Retinal pigment epithelial cell (primary cell): Measurements from ENCODE around the gene KRTAP5-1.

ENCODE experiments used
- DNase-seq: peaks from one replicate; pipeline ENCODE4 v3.0.0-alpha.2; 2010; ENCODE audit warnings: low read depth
- H3K4me3 ChIP-seq: 2 replicates; pipeline ENCODE4 v1.5.1; 2011; ENCODE audit warnings: mild to moderate bottlenecking, low read length, control low read depth, moderate library complexity
- TF ChIP-seq, protein P1 (sequence below): conservative IDR thresholded peaks from 2 replicates; pipeline ENCODE4 v1.5.1; 2011; ENCODE audit warnings: low read depth, low read length, control low read depth, inconsistent platforms

The KRTAP5-1 gene

DNA sequence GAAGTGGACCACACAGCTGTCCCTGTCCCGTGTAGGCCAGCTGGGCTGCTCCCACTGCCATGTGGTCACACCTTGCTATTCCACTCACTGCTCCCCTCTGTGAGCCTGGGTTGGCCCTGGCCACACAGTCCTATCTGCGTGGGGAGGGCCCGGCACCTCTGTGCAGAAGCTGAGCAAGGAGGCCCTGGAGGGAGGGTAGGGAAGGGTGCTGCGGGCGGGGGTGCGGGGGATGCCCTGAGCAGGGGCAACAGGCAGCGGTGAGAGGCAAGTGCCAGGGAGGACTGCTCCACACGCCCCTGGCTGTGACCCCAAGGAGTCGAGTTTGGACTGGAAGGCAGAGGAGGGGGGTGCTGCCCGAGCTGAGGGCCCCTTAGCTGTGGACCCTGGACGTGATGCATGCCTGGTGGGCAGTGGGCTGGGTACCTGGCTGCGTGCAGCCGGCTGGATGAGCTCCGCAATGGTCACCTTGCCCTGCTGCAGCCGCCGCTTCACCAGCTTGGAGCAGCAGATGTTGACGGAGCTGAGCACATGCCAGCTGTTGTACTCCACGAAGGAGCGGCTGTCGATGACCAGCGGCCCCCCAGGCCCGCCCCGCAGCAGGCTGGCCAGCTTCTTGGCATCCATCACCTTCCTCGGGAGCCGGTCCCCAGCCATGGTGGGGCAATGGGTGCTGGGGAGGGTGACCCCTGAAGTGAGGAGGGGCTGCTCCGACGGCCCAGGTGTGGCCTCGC is 19.7 kb downstream of the KRTAP5-1 start:
- TF ChIP-seq, protein P1, sequence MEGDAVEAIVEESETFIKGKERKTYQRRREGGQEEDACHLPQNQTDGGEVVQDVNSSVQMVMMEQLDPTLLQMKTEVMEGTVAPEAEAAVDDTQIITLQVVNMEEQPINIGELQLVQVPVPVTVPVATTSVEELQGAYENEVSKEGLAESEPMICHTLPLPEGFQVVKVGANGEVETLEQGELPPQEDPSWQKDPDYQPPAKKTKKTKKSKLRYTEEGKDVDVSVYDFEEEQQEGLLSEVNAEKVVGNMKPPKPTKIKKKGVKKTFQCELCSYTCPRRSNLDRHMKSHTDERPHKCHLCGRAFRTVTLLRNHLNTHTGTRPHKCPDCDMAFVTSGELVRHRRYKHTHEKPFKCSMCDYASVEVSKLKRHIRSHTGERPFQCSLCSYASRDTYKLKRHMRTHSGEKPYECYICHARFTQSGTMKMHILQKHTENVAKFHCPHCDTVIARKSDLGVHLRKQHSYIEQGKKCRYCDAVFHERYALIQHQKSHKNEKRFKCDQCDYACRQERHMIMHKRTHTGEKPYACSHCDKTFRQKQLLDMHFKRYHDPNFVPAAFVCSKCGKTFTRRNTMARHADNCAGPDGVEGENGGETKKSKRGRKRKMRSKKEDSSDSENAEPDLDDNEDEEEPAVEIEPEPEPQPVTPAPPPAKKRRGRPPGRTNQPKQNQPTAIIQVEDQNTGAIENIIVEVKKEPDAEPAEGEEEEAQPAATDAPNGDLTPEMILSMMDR: no peak
- no peak for DNase-seq
- no peak overlapping the region for H3K4me3 ChIP-seq

DNA sequence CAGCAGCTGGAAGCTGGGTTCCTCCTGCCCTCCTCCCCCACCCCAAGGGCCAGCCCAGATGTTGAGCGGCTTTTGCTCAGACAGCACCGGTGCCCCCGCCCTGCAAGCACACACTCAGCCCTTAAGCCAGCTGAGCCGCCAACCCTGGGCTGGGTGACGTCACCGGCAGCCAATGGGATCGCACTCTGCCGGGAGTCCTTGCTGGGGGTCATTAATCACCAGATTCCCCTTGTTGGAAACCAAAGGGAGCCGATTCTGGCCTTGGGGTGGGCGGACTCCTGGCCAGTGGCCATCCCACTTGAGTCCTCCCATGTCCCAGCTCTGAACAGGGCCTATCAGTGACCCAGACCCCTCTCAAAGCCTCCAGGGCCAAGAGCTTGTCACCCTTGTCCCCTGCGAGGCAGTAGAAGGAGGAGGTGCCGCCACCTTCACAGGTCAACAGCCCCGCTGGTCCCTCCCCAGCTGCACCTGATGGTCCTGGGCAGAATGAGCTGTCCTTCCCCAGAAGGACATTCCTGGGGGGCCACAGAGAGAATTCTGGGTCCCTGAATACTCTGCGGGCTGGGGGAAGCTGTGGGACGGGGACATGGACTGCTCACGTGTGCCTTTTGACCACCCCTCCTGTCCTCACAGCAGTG is 20.4 kb downstream of the KRTAP5-1 start:
- no peak overlapping the region for H3K4me3 ChIP-seq
- TF ChIP-seq, protein P1: no peak
- DNase-seq: no peak

DNA sequence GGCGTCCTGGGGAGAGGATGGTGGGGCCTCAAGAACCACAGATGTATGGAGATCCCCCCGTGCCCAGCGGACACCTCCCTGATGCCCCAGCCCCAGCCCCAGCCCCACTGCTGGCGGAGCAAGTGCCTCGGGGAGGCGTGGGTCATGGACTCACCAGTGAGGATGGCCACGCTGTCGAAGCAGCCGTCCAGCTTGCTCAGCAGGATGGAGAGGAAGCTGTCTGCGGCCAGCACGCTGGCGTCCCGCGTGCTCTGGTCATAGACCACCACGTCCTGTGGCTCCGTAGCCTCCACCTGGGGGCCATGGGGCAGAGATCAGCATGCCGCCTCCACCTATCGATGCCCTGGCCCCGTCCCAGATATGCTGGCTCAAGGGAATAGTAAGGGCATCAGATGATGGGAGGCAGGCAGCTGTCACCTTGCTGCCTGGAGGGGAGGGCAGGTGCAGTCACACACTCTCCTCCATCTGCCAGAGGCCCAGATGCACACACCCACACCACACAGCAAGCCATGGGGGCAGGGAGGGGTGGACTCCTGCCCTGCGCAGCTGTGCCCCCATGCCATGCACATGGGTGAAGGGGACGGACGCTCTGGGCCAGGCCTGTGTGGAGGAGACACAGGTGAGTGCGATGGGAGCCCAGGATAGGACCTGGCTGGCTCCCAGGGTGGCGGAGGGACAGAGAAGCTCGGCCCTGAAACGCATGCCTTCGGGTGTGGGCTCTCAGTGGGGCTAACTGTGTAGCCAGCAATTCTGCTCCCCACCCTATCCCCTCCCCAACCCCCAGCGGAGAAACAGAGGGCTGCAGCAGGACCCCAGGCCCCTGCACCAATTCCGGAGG is 21.2 kb downstream of the KRTAP5-1 start:
- no peak for DNase-seq
- TF ChIP-seq, protein P1: no peak
- no peak overlapping the region for H3K4me3 ChIP-seq

DNA sequence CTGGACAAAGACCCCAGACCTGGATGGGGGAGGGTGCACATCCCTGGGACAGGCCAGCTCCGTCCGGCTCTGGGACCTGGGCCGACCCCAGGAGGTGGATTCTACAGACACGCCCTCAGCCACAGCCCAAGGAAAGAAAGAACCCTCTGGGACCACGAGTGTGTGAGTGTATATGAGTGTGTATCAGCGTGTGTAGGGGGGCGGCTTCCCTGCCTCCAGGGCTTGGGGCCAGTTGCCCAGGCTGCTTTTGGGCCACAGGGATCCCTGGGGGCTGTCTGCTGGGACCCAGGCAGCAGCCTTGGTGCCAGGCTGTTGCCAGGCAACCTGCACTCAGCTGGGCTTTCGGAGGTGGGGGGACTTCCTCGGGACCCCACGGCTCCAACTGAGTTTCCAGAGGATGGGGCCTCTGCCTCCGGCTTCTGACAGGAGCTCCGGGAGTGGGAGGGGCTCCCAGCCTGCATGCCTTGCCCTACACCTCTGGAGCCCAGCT is 21.9 kb downstream of the KRTAP5-1 start:
- no peak for DNase-seq
- TF ChIP-seq, protein P1: no peak
- no peak overlapping the region for H3K4me3 ChIP-seq

DNA sequence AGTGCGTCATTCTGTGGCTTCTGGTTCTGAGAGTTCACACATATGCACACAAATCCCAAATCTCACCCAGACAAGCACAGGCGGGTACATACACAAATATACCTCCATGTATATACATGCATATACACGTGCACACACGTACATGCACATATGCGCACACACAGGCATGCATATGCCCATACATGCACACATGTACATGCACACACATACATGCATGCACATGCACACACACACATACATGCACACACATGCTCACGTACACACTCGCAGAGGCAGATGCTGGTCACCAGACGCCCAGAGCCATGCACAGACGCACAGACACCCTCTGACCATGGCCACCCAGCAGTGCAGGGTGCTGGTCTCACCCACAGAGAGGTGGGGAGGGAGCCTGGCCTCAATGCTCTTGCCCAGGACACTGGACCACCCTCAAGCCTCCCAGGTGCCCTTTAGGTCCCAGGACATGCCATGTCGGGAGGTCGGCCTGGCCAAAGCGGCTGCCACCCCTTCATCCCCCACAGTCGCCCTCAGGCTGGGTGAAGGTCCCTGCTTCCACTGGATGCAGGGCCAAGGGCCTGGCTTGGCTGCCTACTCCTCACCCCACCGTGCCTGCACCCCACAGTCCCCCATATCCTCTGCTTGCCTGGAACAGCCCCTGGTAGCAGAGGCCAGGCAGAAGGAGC is 22.5 kb downstream of the KRTAP5-1 start:
- no peak overlapping the region for H3K4me3 ChIP-seq
- DNase-seq: no peak
- TF ChIP-seq, protein P1: no peak

DNA sequence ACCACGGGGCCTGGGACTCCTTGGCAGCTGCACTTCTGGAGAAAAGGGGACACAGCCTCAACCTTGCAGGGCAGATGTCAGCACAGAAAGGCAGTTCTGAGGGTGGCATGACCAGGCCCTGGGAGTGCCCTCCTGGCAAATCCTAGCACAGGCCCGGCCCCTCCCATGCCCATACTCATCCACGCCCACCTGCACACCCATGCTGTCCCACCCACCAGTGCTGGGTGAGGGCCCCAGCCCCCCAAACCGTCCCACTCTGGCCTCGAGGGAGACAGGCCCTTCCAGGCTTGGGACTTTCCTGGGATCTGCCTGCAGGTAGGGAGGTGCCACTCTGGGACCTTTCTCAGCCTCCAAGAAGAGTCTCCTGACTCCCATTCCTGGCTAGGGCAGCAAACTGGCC is 23.1 kb downstream of the KRTAP5-1 start:
- TF ChIP-seq, protein P1: no peak

More for the DNA sequence above, 23.1 kb downstream of the KRTAP5-1 start:
- no peak for DNase-seq
- H3K4me3 ChIP-seq: no peak overlapping the region
